HG03457 (cell line): ENCODE data around the gene RPS6KA3.

Experiments
- ATAC-seq: cut with Tn5 transposase; IDR thresholded peaks from one replicate; pipeline ENCODE4 v1.9.1; 2021; ENCODE audit warnings: moderate number of reproducible peaks; ENCODE audit not compliant: unreplicated experiment

The RPS6KA3 gene

DNA sequence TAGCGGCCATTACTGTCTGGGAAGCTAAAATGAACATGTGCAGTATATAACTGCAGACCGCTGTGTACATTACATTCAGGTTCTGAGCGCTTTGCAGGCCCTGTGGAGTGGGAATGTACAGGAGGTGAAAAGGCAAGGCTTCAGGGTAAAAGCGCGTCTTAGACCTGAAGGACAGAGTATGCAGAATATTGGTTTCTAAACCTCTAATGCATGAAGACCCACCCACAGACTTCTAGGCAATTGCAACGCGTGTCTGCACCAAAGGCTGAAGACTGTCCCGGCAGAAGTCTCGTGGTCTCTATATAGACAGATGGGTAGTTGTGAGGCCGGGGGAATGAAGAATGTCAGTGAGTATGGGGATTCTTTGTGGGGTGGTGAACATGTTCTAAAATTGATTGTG lies 155.4 kb downstream of the RPS6KA3 start:
- no peak for ATAC-seq

- no peak for ATAC-seq
Measured at GRCh38 chrX:20101934-20102581, 164.7 kb downstream of the RPS6KA3 start.
